ENCODE results near the gene GPR160. TPM values are rescaled to one million over a fixed set of nuclear protein-coding genes. Genes with fewer than 3 reads are reported as not detected.

GPR160 gene
- polyA plus RNA-seq, 4 donors: 42.0 to 53.5 (median 46.3) TPM

- DNase-seq (ENCODE audit: low read depth in 4 of 4, low spot score in 3 of 4): no peak
Measured at GRCh38 chr3:170062769-170063168, 25.0 kb downstream of the GPR160 start.

GRCh38 chr3:170063691-170064090 lies 25.9 kb downstream of the GPR160 start:
- DNase-seq (ENCODE audit: low read depth in 4 of 4, low spot score in 3 of 4): no peak

GRCh38 chr3:170064108-170064507 lies 26.3 kb downstream of the GPR160 start:
- DNase-seq (ENCODE audit: low read depth in 4 of 4, low spot score in 3 of 4): no peak

- no peak for DNase-seq (ENCODE audit: low read depth in 4 of 4, low spot score in 3 of 4)
Measured at GRCh38 chr3:170075441-170076091, 37.8 kb downstream of the GPR160 start.

- DNase-seq (ENCODE audit: low read depth in 4 of 4, low spot score in 3 of 4): no peak
Measured at GRCh38 chr3:170076715-170077238, 39.0 kb downstream of the GPR160 start.

GRCh38 chr3:170077361-170077760 lies 39.6 kb downstream of the GPR160 start:
- DNase-seq (ENCODE audit: low read depth in 4 of 4, low spot score in 3 of 4): no peak

- DNase-seq (ENCODE audit: low read depth in 4 of 4, low spot score in 3 of 4): no peak
Measured at GRCh38 chr3:170078620-170079281, 41.0 kb downstream of the GPR160 start.

- DNase-seq (ENCODE audit: low read depth in 4 of 4, low spot score in 3 of 4): peak in 1 of 4 donors; percentile 26
Measured at GRCh38 chr3:170079536-170080165, 41.9 kb downstream of the GPR160 start.

- no peak for DNase-seq (ENCODE audit: low read depth in 4 of 4, low spot score in 3 of 4)
Measured at GRCh38 chr3:170080605-170081004, 42.8 kb downstream of the GPR160 start.

- no peak for DNase-seq (ENCODE audit: low read depth in 4 of 4, low spot score in 3 of 4)
Measured at GRCh38 chr3:170081079-170081741, 43.4 kb downstream of the GPR160 start.

GRCh38 chr3:170083343-170083742 lies 45.5 kb downstream of the GPR160 start:
- DNase-seq (ENCODE audit: low read depth in 4 of 4, low spot score in 3 of 4): no peak

- no peak for DNase-seq (ENCODE audit: low read depth in 4 of 4, low spot score in 3 of 4)
Measured at GRCh38 chr3:170085396-170085795, 47.6 kb downstream of the GPR160 start.

- no peak for DNase-seq (ENCODE audit: low read depth in 4 of 4, low spot score in 3 of 4)
Measured at GRCh38 chr3:170089862-170090600, 52.2 kb downstream of the GPR160 start.

GRCh38 chr3:170090601-170090981 lies 52.8 kb downstream of the GPR160 start:
- no peak for DNase-seq (ENCODE audit: low read depth in 4 of 4, low spot score in 3 of 4)

- DNase-seq (ENCODE audit: low read depth in 4 of 4, low spot score in 3 of 4): no peak
Measured at GRCh38 chr3:170092907-170093306, 55.1 kb downstream of the GPR160 start.

- DNase-seq (ENCODE audit: low read depth in 4 of 4, low spot score in 3 of 4): no peak
Measured at GRCh38 chr3:170095771-170096170, 58.0 kb downstream of the GPR160 start.

- DNase-seq (ENCODE audit: low read depth in 4 of 4, low spot score in 3 of 4): no peak
Measured at GRCh38 chr3:170096342-170096741, 58.5 kb downstream of the GPR160 start.

GRCh38 chr3:170098753-170099152 lies 61.0 kb downstream of the GPR160 start:
- no peak for DNase-seq (ENCODE audit: low read depth in 4 of 4, low spot score in 3 of 4)

- no peak for DNase-seq (ENCODE audit: low read depth in 4 of 4, low spot score in 3 of 4)
Measured at GRCh38 chr3:170100944-170101343, 63.1 kb downstream of the GPR160 start.

- no peak for DNase-seq (ENCODE audit: low read depth in 4 of 4, low spot score in 3 of 4)
Measured at GRCh38 chr3:170102431-170102830, 64.6 kb downstream of the GPR160 start.

Data from right renal pelvis (tissue), 4 donors.